ENCODE data around the gene PER1.
"Not testable (repeated sequence)": the region's sequence is repeated elsewhere in the genome, so short reads cannot be mapped to it uniquely, and the experiment has no call there.

The PER1 gene

DNA sequence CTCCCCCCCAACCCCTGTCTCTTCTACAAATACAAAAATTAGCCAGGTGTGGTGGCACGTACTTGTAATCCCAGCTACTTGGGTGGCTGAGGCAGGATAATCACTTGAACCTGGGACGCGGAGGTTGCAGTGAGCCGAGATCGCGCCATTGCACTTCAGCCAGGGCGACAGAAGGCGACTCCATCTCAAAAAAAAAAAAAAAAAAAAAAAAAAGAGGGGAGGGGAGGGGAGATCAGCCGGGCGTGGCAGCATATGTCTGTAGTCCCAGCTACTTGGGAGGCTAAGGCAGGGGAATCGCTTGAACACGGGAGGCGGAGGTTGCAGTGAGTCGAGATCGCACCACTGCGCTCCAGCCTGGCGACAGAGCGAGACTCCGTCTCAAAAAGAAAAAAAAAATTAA, 18.0 kb upstream of the PER1 start:
- DNase-seq: not testable (repeated sequence)

DNA sequence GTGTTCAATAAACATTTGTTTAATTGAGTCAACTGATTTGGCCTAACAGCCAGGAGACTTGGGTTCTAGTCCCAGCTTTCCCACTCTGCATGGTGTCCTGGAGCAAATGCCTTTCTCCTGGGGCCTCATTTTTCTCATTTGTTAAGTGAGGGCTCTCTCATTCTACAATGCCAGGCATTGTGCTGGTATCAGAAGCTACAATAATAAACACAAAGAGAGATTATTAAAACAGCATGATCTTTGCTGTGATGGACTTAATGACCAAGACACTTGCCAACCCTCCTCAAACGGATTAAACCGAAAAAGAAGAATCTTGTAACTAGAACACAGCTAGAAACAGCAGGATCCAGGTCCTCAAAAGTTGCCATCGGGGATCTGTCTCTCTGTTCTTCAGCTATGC, 15.3 kb upstream of the PER1 start:
- no peak for DNase-seq

DNA sequence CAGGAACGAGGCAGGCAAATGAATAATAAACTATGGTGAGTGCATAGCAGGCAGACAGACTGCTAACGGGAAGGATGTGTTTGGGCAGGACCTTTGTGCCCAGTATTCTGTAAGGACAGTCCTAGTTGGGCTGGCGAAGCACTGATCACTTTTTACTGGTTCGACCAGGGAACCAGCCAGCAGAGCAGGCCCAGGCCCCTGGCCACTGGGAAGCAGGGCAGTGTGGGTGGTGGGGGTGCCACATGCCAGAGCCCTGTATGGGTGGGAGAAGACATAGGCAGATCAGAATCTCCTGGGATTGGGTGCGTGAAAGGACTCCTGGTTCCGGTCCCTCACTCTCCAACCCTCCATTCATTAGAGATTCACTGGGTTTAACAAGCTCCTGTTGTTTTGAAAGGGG, 14.5 kb upstream of the PER1 start:
- no peak for DNase-seq

DNA sequence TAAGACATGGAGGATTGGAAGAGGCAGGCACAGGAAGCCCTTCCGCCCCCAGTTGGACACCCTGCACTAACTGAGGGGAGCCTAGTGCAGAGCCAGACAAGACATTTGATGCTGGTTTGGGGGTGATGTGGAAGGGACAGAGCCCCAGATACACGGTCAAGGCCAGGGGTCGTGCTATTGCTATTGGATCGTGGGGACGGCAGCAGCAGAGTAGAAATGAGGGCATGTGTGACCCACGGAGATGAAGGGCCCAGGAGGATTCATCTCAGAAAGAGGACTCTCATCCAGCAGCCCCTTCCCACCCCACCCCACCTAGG, 12.6 kb upstream of the PER1 start:
- DNase-seq: peak; percentile 42

DNA sequence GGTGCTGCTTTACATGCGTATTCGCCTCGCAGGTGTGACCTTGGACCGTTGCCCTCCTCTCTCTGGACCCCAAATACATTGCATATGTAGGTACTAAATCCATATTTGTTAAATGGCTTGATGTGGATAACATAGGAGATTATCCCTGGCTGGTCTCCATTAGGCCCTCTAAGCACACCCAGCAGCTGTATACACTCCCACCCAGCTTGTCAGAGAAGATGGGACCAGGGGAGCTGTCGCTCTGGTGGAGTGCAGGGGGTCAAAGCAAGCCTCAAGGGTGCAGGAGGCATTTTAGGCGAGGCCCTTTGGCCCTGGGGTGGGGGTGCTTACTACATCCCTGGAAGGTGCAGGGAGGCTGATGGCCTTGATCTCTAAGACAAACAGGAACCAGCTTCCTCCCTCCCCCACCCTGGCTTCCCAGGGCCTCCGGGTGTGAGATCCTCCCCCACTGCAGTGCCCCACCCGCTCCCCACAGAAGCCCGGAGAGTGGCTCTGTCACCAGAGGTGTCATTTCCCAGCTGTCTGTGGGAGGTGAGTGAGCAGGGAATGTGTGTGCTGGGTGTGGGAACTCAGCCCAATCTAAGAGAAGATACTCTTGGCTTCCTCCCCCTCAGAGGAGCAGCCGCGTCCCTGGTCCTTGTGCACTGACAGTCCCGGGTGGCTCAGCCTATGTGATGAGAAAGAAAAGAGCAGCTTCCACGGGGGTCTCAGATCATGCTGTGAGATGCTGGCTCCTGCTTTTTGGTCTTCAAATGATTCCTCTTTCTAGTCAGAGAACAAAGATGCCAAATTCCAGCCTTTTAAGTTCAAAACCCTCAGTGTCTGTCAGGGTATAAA, 12.0 kb upstream of the PER1 start:
- peak; percentile 63 for DNase-seq

DNA sequence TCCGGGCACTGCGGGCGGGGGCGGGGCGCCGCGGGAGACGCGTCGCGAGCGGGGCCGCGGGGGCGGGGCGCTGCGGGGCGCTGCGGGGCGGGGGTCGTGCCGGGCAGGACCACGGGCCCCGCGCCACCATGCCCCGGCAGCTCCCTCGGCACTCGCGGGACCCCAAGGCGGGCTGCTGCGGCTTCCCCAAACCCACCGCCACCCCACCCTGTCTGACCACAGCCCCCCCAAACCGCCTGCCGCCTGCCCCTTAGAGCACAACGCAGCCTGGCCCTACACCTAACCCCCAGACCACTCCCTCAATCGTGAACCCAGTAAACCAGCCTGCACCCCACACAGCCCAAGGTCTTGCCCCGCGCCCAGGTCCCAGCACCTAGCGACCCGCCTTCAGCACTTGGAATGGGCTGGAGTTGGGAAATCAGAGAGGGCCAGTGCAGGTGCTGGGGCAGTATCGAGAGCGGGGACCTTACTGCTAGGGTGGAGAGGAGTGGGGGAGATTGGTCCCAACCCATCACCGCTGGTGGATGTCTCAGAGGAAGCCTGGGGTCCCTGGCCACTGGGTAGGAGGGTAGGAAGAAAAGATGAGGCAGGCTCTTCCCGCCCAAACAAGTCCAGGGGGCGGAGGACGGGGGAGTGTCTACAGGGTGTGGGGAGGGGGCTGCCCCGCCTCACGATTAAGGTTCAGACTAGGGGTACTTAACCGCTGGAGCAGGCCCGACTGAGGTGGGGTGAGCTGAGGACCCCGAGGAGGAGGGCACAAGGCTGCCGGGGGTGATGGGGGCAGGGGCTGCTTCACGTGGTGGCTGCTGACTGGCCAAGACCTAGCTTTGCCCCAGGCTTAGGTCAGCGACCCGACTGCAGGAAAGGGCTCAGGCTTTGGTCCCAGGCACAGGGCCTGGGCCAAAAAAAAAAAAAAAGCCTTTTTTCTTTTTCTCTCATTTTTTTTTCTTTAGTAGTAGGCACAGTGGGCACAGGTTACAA, 11.1 kb upstream of the PER1 start:
- peak; percentile 62 for DNase-seq

DNA sequence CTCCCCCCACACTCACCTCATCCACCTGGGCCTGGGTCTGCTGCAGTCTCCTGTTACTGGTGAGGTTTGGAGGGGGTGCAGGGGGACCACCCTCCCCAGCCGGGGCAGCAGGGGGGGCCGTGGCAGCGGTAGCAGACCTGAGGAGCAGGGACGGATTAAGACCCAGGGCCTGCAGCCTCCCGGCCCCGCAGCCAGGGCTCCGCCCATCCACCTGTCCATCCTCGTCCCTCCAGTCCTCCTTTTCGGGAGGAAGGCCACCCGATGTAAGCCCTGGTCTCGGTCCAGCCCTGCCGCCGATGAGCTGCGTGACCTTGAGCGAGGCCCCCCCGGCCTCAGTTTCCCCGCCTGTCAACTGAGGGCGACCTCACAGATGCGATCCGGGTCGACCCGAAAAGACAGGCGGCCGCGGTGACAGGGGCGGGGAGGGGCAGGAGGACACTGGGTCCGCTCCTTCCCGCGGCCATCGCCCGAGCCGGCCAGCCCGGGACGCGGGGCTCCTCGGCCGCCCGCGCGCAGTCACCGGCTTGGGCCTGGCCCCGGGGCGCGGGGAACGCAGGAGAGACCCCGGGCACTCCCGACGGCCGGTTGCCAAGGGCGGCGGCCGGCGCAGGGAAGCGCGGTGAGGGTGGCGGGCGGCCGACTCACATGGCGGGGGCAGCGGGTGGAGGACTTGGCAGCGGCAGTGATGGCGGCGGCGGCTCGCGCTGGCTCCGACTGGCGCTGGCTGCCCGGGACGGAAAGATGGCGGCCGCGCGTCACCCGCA, 10.2 kb upstream of the PER1 start, which contains the start of gene VAMP2:
Gene VAMP2, minus strand, starts transcription at position 716 of the 764 bp plus-strand sequence. Its CDS starts 69 bp downstream, at position 647.
- peak; percentile 87 for DNase-seq

DNA sequence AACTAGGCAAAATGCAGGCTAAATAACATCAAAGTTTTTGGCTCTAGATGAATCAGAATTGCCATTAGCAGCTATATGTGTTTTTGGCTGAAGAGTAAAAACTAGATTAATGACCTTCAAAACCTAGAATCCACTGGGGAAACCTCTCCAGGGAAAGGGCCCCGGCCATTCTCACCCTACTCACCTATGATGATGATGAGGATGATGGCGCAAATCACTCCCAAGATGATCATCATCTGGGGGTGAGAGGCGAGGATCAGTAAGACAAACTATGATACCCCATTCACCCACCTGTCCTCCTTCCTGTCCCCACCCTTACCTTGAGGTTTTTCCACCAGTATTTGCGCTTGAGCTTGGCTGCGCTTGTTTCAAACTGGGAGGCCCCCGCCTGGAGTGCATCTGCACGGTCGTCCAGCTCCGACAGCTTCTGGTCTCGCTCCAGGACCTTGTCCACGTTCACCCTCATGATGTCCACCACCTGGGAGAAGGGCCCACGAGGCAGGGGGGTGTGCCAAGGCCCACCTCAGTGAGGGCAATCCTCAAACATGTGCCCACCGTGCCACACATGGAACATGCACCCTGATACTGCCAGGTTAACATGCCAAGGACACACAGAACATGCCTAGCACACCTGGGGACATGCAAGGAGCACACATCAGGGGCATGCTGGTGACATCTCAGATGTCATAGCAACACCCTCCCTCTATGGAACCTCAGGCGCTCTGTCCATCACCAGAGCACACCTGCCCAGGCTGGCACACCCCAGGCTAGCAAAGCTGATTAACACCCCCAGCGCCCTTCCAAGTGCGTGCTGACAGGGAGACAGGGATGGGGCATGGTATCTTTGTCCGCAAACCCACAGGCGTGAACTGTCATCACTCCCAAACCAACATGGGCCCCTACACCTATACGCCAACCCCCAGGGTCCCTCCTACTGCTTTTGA, 9.4 kb upstream of the PER1 start:
- peak; percentile 36 for DNase-seq

DNA sequence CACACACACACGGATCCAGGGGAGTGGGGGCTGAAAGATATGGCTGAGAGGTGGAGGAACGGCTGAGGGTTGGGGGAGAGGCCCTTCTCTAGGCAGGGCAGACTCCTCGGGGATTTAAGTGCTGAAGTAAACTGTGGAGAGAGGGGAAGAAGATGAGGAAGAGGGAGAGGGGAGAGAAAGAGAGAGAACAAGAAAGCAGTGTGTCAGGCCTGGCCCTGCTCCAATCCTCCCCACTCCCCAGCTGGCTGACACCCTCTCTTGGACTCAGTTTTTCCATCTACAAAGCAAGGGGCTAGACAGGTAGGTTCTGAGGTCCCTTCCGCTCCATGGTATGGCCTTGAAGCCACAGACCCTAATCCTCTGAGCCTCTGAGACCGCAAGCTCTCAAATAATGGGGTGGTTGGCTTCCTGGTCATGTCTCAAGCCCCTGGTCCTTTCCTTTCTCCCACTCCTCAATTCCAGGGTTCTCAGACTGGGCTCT, 8.6 kb upstream of the PER1 start:
- no peak for DNase-seq

DNA sequence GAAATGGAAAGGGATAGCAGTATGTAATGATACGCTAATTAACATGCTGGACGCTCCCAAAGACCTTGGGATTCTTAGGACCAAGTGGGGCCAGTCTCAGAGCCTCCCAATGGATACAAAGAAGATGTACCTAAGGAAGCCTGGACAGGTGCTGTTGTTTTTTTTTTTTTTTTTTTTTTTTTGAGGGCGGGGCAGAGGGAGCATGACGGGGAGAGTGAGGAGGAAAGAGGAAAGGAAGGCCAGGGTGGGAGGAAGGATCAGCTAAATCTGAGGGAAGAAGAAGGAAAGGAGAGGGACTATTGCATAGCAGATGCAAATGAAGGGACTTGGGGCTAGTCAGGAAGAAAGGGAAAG, 8.0 kb upstream of the PER1 start:
- no peak for DNase-seq

DNA sequence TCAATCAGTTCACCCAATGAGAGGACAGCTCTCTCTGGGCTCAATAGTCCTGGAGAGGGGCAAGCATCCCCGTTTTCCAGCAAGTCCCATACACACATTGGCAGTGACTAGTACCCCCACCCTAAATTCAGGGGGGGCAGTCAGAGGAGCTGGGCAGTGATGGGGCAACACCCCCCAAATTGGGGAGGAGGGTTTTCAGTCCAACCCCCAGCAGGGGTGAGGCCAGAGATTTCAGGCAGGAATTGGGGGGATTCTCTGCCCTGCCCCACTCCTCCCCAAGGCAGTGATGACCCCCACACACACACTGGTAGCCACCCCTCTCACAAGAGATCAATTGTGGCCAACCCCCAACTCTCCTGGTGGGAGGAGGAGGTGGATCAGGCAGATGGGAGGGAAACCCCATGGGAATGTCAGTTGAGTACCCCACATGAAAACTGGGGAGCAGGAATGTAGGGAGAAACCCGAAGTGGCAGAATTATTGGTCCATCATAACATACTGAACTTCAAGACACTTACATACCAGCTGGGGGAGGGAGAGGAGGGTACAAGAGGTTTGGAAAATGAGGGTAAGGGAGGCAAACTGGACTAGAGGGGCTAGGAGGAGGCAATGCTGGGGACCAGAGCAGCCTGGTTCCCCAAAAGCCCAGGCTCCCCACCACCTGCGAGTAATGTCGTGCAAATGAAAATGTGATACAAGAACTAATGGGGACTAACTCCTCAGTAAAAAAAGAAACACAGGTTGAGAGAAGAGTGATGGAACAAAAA, 7.4 kb upstream of the PER1 start:
- peak; percentile 29 for DNase-seq

DNA sequence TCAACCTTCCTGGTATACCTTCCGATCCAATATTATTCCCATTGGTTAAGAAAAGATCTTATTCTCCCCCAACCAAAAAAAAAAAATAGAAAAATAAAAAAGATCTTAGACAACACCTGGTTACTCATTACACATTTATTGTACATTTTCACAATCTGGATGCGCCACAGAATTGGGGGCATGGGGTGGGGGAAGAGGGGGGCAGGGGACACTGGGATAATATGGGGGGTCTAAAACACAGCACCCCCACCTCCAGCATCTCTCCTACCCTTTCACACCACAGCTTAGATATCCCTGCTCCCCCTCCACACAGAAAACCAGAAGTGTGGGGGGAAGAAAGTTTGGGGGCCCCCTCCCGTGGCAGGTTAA, 6.8 kb upstream of the PER1 start:
- peak; percentile 34 for DNase-seq

DNA sequence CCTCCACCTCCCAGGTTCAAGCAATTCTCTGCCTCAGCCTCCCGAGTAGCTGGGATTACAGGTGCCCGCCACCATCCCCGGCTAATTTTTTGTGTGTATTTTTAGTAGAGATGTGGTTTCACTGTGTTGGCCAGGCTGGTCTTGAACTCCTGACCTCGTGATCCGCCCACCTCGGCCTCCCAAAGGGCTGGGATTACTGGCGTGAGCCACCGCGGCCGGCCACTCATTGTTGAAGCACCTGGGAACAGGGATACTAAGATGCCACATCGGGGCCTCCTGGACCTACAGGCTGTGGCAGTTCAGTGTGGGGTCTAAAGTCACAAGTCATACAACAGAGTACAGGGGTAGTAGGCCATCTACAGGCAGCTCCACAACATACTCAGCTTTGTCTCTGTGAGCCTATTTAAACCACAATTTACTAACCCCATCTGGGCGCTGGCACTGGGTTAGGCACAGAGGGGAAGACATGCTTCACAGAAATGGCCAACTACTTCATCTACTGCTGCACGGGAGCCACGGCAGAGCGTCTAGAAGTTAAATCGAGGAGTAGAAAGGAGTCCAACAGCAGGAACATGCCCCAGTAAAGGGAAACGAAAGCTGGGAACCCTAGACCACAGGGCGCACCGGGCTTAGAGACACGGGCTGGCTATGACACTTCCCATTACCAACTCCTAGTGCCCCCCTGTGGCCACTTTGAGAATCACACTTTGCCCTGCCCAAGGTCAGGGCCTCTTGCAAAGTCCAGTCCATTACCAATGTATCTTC, 6.2 kb upstream of the PER1 start:
- DNase-seq: peak; percentile 86

DNA sequence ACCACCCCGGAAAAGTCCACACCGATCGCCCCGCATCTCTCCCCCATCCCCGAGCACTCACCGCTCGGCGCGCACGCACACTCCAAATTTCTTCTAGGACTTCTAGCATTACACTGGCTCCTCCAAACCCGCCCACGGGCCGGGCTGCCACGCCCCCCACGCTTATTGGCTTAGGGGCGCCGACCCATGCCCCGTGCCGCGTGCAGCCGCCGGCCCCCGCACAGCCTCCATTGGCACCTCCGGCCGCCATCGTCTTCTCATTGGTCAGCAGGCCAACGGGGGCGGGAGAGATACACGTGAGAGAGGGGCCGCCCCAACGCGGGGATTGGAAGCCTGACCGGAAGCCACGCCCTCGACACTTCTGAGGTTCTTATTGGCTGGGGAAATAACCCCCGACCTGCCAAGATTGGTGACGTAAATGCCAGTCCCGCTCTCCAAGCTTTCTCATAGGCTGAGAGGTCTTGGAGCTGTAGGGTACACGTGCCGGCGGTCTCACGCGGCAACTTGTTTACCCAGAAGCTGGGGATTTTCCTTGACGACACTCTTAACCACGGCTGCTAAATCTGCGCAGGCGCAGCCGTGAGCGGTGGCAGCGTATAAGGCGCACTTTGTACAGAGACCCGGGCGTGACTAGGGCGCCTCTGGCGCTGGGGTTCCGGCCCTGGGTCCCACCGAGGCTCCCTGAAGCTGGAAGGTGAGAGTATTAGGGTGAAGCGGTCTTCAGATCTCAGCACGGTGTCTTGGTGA, 4.2 kb upstream of the PER1 start:
- peak; percentile 100 for DNase-seq

DNA sequence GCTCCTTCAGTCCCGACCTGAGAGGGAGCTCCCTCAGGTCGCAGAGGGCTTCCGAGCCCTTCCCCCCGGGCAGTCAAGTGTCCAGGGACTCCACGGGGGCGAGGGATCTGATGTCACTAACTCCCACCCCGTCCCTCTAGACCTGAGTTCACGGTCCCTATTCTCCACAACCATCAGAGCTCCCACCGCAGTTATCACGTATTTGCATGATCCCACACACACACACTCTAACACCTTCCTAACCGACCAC, 3.7 kb upstream of the PER1 start:
- no peak for DNase-seq

DNA sequence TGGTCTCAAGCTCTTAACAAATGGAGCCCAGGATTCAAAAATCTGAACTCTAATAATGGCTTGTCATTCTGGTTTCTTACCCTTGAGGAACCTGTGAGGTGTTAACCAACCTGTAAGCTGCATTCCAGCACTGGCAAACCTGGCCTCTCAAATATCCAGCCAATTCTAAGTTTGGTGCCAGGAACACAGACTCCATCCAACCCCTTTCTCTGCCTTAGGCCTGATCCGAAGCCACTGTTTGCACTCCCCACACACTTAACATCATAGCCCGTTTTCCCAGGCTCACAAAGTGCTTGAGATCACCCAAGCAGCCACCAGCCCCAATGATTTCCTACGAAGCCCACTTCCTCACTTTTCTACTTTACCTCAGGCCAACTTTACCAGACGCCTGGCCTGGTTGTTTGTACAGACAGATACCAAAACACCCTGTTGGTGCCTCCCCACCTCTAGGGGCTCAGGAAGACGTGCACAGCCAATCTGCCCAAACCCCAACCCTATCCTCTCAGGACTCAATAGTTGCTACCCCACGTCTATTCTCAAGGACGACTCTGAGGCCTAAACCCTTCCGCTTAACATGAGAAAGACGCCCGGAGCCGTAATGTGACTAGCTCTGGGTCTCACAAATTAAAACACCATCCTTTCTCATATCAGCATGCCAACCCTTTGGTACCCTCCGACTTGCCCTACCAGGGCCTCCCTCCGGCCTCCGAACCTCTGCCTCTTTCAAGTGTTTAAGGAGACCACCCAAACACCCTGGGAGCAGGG, 3.2 kb upstream of the PER1 start:
- peak; percentile 48 for DNase-seq

DNA sequence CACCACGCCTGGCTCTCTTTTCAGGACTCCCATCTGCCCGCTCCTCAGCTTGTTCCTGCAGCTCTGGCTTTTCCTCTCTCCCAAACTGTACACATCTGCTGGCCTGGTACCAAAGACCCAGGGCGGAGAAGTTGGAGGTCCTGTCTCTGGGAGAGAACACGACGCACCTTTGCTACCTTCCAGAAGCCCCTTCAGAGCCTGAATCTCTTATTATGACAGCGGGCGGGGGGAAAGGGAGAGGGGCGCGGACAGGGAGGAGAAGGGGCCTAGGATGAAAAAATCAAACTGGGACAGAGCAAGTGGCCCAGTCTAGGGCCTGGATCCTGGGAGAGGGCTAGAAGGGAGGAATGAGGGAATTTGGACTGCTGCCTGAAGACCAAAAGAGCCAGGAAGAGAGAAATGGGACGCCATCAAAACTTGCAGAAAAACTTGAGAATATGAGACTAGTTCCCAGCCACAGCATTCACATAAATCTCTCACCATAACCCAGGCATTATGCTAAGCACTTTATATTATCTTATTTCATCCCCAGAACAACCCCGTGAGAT, 2.5 kb upstream of the PER1 start:
- no peak for DNase-seq

DNA sequence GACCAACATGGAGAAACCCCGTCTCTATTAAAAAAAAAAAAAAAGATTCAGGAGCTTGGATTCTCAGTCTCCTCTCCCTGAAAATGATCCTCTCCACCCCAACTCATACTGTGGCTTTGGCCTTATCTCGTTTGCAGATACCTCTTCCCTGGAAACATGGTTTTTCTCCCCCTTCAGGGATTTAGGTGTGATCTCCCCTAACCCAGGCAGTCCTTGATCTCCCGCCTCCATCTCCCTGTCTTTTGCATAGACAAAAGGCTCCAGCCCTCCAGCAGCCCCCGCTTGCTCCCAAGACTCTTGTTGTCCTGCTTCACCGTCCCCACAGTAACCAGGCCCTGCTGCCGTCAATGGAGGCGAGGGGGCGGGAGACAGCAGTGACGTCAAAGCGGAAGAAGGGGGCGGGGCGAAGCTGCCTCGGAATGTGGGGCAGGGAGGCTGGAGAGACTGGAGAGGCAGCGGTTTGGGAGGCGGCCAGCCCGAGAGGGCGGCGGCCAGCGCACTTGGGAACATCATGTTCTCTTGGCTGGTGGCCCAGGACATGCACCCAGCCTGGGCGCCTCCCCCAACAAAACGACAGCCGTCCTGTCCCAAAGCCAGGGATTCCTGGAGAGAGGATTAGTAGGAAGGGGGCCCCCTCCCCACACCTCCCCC, 1.9 kb upstream of the PER1 start:
- peak; percentile 100 for DNase-seq

Measured in left hindlimb (tissue), 1 donor.